Activated naive CD8-positive, alpha-beta T cell (primary cell): ENCODE results near the gene DEFB131A.
"Not testable (repeated sequence)": the region's sequence is repeated elsewhere in the genome, so short reads cannot be mapped to it uniquely, and the experiment has no call there.

Source experiments
- H3K27ac Mint-ChIP-seq: one replicate; pipeline ENCODE4 v1.8.0; 2021; ENCODE audit warnings: mixed read lengths
- H3K27me3 Mint-ChIP-seq: one replicate; pipeline ENCODE4 v1.8.0; 2021; ENCODE audit warnings: mixed read lengths
- H3K36me3 Mint-ChIP-seq: one replicate; pipeline ENCODE4 v1.8.0; 2021; ENCODE audit warnings: mixed read lengths
- H3K4me1 Mint-ChIP-seq: one replicate; pipeline ENCODE4 v1.8.0; 2021; ENCODE audit warnings: low read depth, mixed read lengths
- H3K4me3 Mint-ChIP-seq: one replicate; pipeline ENCODE4 v1.8.0; 2021; ENCODE audit warnings: mild to moderate bottlenecking, mixed read lengths
- H3K9me3 Mint-ChIP-seq: one replicate; pipeline ENCODE4 v1.8.0; 2021; ENCODE audit warnings: low read depth, mixed read lengths

The DEFB131A gene

GRCh38 chr4:9444114-9444513 lies at the start of gene DEFB131A:
Gene DEFB131A (plus strand): TSS chr4:9444414. CDS start chr4:9444534, 120 bp downstream.
- not testable (repeated sequence) for H3K36me3 Mint-ChIP-seq, H3K4me3 Mint-ChIP-seq, H3K4me1 Mint-ChIP-seq, H3K27me3 Mint-ChIP-seq, H3K27ac Mint-ChIP-seq, H3K9me3 Mint-ChIP-seq

GRCh38 chr4:9405774-9406173 lies 38.4 kb upstream of the DEFB131A start:
- not testable (repeated sequence) for H3K4me1 Mint-ChIP-seq, H3K36me3 Mint-ChIP-seq, H3K27me3 Mint-ChIP-seq, H3K9me3 Mint-ChIP-seq, H3K4me3 Mint-ChIP-seq, H3K27ac Mint-ChIP-seq

GRCh38 chr4:9406491-9406890 lies 37.7 kb upstream of the DEFB131A start:
- H3K4me1 Mint-ChIP-seq, H3K36me3 Mint-ChIP-seq, H3K9me3 Mint-ChIP-seq, H3K4me3 Mint-ChIP-seq, H3K27me3 Mint-ChIP-seq, H3K27ac Mint-ChIP-seq: not testable (repeated sequence)

GRCh38 chr4:9409793-9410192 lies 34.4 kb upstream of the DEFB131A start:
- H3K27me3 Mint-ChIP-seq, result no peaks in the 10 kb centered on the region
- H3K36me3 Mint-ChIP-seq, result no peaks in the 10 kb centered on the region
- no peak overlapping the region for H3K27ac Mint-ChIP-seq
- no peaks in the 10 kb centered on the region for H3K9me3 Mint-ChIP-seq
- H3K4me3 Mint-ChIP-seq, result no peak overlapping the region
- H3K4me1 Mint-ChIP-seq, result no peaks in the 10 kb centered on the region

GRCh38 chr4:9421884-9422455 lies 22.2 kb upstream of the DEFB131A start:
- not testable (repeated sequence) for H3K4me1 Mint-ChIP-seq, H3K27ac Mint-ChIP-seq, H3K27me3 Mint-ChIP-seq, H3K36me3 Mint-ChIP-seq, H3K4me3 Mint-ChIP-seq, H3K9me3 Mint-ChIP-seq

- not testable (repeated sequence) for H3K9me3 Mint-ChIP-seq, H3K36me3 Mint-ChIP-seq, H3K27ac Mint-ChIP-seq, H3K27me3 Mint-ChIP-seq, H3K4me3 Mint-ChIP-seq, H3K4me1 Mint-ChIP-seq
Measured at GRCh38 chr4:9425916-9426315, 18.3 kb upstream of the DEFB131A start.

- not testable (repeated sequence) for H3K27me3 Mint-ChIP-seq, H3K36me3 Mint-ChIP-seq, H3K9me3 Mint-ChIP-seq, H3K4me1 Mint-ChIP-seq, H3K27ac Mint-ChIP-seq, H3K4me3 Mint-ChIP-seq
Measured at GRCh38 chr4:9430061-9430460, 14.2 kb upstream of the DEFB131A start.

- not testable (repeated sequence) for H3K27ac Mint-ChIP-seq, H3K4me3 Mint-ChIP-seq, H3K27me3 Mint-ChIP-seq, H3K4me1 Mint-ChIP-seq, H3K9me3 Mint-ChIP-seq, H3K36me3 Mint-ChIP-seq
Measured at GRCh38 chr4:9433320-9433719, 10.9 kb upstream of the DEFB131A start.

GRCh38 chr4:9436728-9437127 lies 7.5 kb upstream of the DEFB131A start:
- not testable (repeated sequence) for H3K27ac Mint-ChIP-seq, H3K4me3 Mint-ChIP-seq, H3K27me3 Mint-ChIP-seq, H3K9me3 Mint-ChIP-seq, H3K36me3 Mint-ChIP-seq, H3K4me1 Mint-ChIP-seq

- H3K27ac Mint-ChIP-seq, H3K27me3 Mint-ChIP-seq, H3K4me3 Mint-ChIP-seq, H3K4me1 Mint-ChIP-seq, H3K9me3 Mint-ChIP-seq, H3K36me3 Mint-ChIP-seq: not testable (repeated sequence)
Measured at GRCh38 chr4:9442355-9442754, 1.9 kb upstream of the DEFB131A start.

GRCh38 chr4:9444681-9445080 lies 467 bp downstream of the DEFB131A start:
- H3K27ac Mint-ChIP-seq, H3K4me3 Mint-ChIP-seq, H3K4me1 Mint-ChIP-seq, H3K27me3 Mint-ChIP-seq, H3K36me3 Mint-ChIP-seq, H3K9me3 Mint-ChIP-seq: not testable (repeated sequence)

GRCh38 chr4:9452251-9452650 lies 8.0 kb downstream of the DEFB131A start:
- H3K36me3 Mint-ChIP-seq, H3K9me3 Mint-ChIP-seq, H3K27ac Mint-ChIP-seq, H3K4me3 Mint-ChIP-seq, H3K27me3 Mint-ChIP-seq, H3K4me1 Mint-ChIP-seq: not testable (repeated sequence)

GRCh38 chr4:9454284-9454683 lies 10.1 kb downstream of the DEFB131A start:
- H3K27ac Mint-ChIP-seq, H3K9me3 Mint-ChIP-seq, H3K4me1 Mint-ChIP-seq, H3K27me3 Mint-ChIP-seq, H3K4me3 Mint-ChIP-seq, H3K36me3 Mint-ChIP-seq: not testable (repeated sequence)

- H3K9me3 Mint-ChIP-seq, H3K4me1 Mint-ChIP-seq, H3K4me3 Mint-ChIP-seq, H3K27ac Mint-ChIP-seq, H3K36me3 Mint-ChIP-seq, H3K27me3 Mint-ChIP-seq: not testable (repeated sequence)
Measured at GRCh38 chr4:9455046-9455445, 10.8 kb downstream of the DEFB131A start.

- H3K27ac Mint-ChIP-seq, H3K36me3 Mint-ChIP-seq, H3K4me1 Mint-ChIP-seq, H3K4me3 Mint-ChIP-seq, H3K9me3 Mint-ChIP-seq, H3K27me3 Mint-ChIP-seq: not testable (repeated sequence)
Measured at GRCh38 chr4:9479466-9479865, 35.3 kb downstream of the DEFB131A start.

- H3K27ac Mint-ChIP-seq, H3K9me3 Mint-ChIP-seq, H3K4me1 Mint-ChIP-seq, H3K4me3 Mint-ChIP-seq, H3K27me3 Mint-ChIP-seq, H3K36me3 Mint-ChIP-seq: not testable (repeated sequence)
Measured at GRCh38 chr4:9480066-9480465, 35.9 kb downstream of the DEFB131A start.

- H3K27me3 Mint-ChIP-seq, H3K27ac Mint-ChIP-seq, H3K9me3 Mint-ChIP-seq, H3K4me3 Mint-ChIP-seq, H3K36me3 Mint-ChIP-seq, H3K4me1 Mint-ChIP-seq: not testable (repeated sequence)
Measured at GRCh38 chr4:9482871-9483270, 38.7 kb downstream of the DEFB131A start.
